HG03378 (cell line): Measurements from ENCODE around the gene INMT.

Experiments
- ATAC-seq: cut with Tn5 transposase; IDR thresholded peaks from one replicate; pipeline ENCODE4 v1.9.1; 2021; ENCODE audit warnings: mild to moderate bottlenecking, moderate library complexity; ENCODE audit not compliant: unreplicated experiment

The INMT gene

GRCh38 chr7:30805931-30806330 lies 54.0 kb downstream of the INMT start:
- no peak for ATAC-seq
